ENCODE results near the gene HOXA3.
A peak's percentile ranks its signal among the peaks of the same experiment; 100 is the strongest.

- TF ChIP-seq SIX5 (IDR thresholded peaks at IDR 0.05; ENCODE audit: low read depth, low read length) (no peak), EP300 (IDR thresholded peaks at IDR 0.05; ENCODE audit: borderline replicate concordance in 1 of 2, low read depth in 2 of 2, low read length in 2 of 2) (no peak), CREB1 (IDR thresholded peaks at IDR 0.05) (no peak), MAX (IDR thresholded peaks at IDR 0.05) (0 out of 2 replicates have a peak, but pooled peaks have one; percentile 15), RAD21 (IDR thresholded peaks at IDR 0.05 in 1 of 2, conservative IDR thresholded peaks at IDR 0.05 in 1 of 2; ENCODE audit: low read depth in 2 of 2, low read length in 2 of 2) (no peak), MAFK (IDR thresholded peaks at IDR 0.05; ENCODE audit: low read depth, low read length) (no peak), FOSL1 (IDR thresholded peaks at IDR 0.05; ENCODE audit: insufficient read depth, low read depth, low read length) (no peak), TEAD4 (IDR thresholded peaks at IDR 0.05; ENCODE audit: low read depth, low read length) (no peak), SP1 (IDR thresholded peaks at IDR 0.05; ENCODE audit: low read depth, low read length) (no peak), POLR2A (IDR thresholded peaks at IDR 0.05; ENCODE audit: control extremely low read depth in 1 of 2, low read depth in 2 of 2, low read length in 2 of 2) (no peak)
- TF ChIP-seq, protein P1, sequence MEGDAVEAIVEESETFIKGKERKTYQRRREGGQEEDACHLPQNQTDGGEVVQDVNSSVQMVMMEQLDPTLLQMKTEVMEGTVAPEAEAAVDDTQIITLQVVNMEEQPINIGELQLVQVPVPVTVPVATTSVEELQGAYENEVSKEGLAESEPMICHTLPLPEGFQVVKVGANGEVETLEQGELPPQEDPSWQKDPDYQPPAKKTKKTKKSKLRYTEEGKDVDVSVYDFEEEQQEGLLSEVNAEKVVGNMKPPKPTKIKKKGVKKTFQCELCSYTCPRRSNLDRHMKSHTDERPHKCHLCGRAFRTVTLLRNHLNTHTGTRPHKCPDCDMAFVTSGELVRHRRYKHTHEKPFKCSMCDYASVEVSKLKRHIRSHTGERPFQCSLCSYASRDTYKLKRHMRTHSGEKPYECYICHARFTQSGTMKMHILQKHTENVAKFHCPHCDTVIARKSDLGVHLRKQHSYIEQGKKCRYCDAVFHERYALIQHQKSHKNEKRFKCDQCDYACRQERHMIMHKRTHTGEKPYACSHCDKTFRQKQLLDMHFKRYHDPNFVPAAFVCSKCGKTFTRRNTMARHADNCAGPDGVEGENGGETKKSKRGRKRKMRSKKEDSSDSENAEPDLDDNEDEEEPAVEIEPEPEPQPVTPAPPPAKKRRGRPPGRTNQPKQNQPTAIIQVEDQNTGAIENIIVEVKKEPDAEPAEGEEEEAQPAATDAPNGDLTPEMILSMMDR (IDR thresholded peaks at IDR 0.05; ENCODE audit: control extremely low read depth in 1 of 3, insufficient read depth in 1 of 3, low read depth in 1 of 3, low read length in 3 of 3) = no peak
These were observed 39.6 kb upstream of the HOXA3 start for GRCh38 chr7:27191833-27192545.
